Uterus (tissue), 4 donors: ENCODE data around the gene PDP2. TPM values are rescaled to one million over a fixed set of nuclear protein-coding genes. Genes with fewer than 3 reads are reported as not detected.

Experiments used
- DNase-seq, 2 donors: peaks; one replicate each; pipeline ENCODE4 v3.0.0-alpha.2; 2019 to 2020
- H3K27ac ChIP-seq, 2 donors: fragments of 200-600 bp; sonication (generic); 1 replicate in 1 of 2; 2 replicates in 1 of 2; pipeline ENCODE4 v1.5.1; 2016 to 2018
- H3K27me3 ChIP-seq, 2 donors: fragments of 200-600 bp; sonication (generic); one replicate each; pipeline ENCODE4 v1.5.1; 2018 to 2019; ENCODE audit warnings: control low read depth in 1 of 2
- H3K36me3 ChIP-seq, 2 donors: fragments of 200-600 bp; sonication (generic); one replicate each; pipeline ENCODE4 v1.5.1; 2019; ENCODE audit warnings: control low read depth in 1 of 2
- H3K4me1 ChIP-seq, 2 donors: fragments of 200-600 bp; sonication (generic); one replicate each; pipeline ENCODE4 v1.5.1; 2018 to 2019; ENCODE audit warnings: control low read depth in 1 of 2
- H3K4me3 ChIP-seq, 2 donors: fragments of 200-600 bp; sonication (generic); 1 replicate in 1 of 2; 2 replicates in 1 of 2; pipeline ENCODE4 v1.5.1; 2018 to 2019; ENCODE audit warnings: mild to moderate bottlenecking in 1 of 2
- H3K9me3 ChIP-seq, 2 donors: fragments of 200-600 bp; sonication (generic); one replicate each; pipeline ENCODE4 v1.5.1; 2019; ENCODE audit warnings: control low read depth in 1 of 2
- CTCF ChIP-seq, 4 experiments: fragments of 200-600 bp in 2 of 4; fragments of 450-650 bp in 2 of 4; sonication (generic) in 2 of 4; IDR thresholded peaks; one replicate each; pipeline ENCODE4 v1.5.1; 2016 to 2019; ENCODE audit warnings: antibody characterized with exemption in 4 of 4, mild to moderate bottlenecking in 2 of 4, moderate library complexity in 1 of 4
- POLR2A ChIP-seq, 2 donors: fragments of 450-650 bp; IDR thresholded peaks; one replicate each; pipeline ENCODE4 v1.6.1; 2016; ENCODE audit warnings: antibody characterized with exemption in 2 of 2, mild to moderate bottlenecking in 1 of 2, moderate library complexity in 1 of 2
- intact Hi-C: fragments of 100-400 bp; cut with DNase I; formaldehyde crosslinking; loops from one replicate; pipeline ENCODE4 v1.15.1; 2023; ENCODE audit warnings: low total_unique reads
- total RNA-seq, 4 donors: library from RNA; depleted of rRNA in 3 of 4; stranded (reverse); fragments of >200 nt in 3 of 4; gene quantifications; one replicate each; pipeline versions ENCODE4 v1.1.0 to v1.2.4, GENCODE V29; 2014 to 2023
- donor health status: DM: yes; HTN: yes; CAD: no.

Gene PDP2
- total RNA-seq, 4 donors from 2014 or later: 0.77 to 20.5 (median 6.3) TPM

DNA sequence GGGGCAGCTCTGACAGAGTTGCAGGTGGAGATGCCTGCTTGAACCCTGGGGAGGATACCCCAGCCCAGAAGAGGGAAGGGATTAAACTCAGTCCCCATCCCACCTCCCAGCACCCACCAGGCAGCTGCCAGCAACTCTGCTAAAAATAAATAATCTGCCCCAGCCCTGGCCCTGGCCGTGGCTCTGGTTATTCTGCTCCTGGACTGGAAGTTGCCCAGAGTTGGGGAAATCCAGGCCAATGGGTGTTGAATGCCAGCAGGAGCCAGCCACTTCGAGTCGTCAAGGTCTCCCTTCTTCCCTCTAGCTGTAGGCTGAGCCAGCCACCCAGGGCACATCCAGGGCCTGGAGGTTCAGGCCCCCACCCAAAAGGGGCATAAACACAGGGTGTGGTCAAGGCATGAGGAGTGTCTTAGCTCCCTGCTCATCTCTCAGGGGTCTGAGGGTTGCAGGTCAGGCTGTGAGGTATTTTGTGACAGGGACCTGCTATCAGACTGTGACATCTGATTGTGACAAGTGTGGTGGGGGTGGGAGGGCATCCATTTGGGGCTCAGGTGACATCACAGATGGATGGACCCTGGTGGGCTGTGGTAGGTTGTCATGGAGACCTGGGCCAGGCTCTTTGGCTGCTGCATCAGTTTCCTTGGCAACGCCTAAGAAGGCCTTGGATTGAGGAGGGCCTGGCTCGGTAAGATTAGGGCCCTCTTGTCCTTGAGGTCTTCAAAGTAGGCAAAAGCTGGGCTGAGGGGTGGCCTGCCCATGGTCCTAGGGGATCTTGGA is 46.0 kb downstream of the PDP2 start:
- Histone ChIP-seq H3K4me1 (peaks cover 0 to 4% of the 10 kb centered on the region in 2 donors), H3K36me3 (no peaks in the 10 kb centered on the region), H3K27me3 (no peaks in the 10 kb centered on the region), H3K9me3 (no peaks in the 10 kb centered on the region), H3K4me3 (no peak overlapping the region), H3K27ac (peak overlapping the region; percentile 79 to 82)
- TF ChIP-seq POLR2A (IDR thresholded peaks at IDR 0.05) (no peak), CTCF (IDR thresholded peaks at IDR 0.05) (no peak)
- intact Hi-C loops: no loop called here
- no peak for DNase-seq

- H3K4me1 ChIP-seq: peaks cover 0 to 4% of the 10 kb centered on the region in 2 donors
- H3K4me3 ChIP-seq: no peak overlapping the region
- no peak for DNase-seq
- TF ChIP-seq CTCF (IDR thresholded peaks at IDR 0.05): no peak
- no peaks in the 10 kb centered on the region for H3K27me3 ChIP-seq
- no peaks in the 10 kb centered on the region for H3K36me3 ChIP-seq
- intact Hi-C loops: no loop called here
- H3K9me3 ChIP-seq: no peaks in the 10 kb centered on the region
- H3K27ac ChIP-seq: peak overlapping the region in 1 of 2 donors; percentile 82
Measured at GRCh38 chr16:66926961-66927436, 46.7 kb downstream of the PDP2 start.

DNA sequence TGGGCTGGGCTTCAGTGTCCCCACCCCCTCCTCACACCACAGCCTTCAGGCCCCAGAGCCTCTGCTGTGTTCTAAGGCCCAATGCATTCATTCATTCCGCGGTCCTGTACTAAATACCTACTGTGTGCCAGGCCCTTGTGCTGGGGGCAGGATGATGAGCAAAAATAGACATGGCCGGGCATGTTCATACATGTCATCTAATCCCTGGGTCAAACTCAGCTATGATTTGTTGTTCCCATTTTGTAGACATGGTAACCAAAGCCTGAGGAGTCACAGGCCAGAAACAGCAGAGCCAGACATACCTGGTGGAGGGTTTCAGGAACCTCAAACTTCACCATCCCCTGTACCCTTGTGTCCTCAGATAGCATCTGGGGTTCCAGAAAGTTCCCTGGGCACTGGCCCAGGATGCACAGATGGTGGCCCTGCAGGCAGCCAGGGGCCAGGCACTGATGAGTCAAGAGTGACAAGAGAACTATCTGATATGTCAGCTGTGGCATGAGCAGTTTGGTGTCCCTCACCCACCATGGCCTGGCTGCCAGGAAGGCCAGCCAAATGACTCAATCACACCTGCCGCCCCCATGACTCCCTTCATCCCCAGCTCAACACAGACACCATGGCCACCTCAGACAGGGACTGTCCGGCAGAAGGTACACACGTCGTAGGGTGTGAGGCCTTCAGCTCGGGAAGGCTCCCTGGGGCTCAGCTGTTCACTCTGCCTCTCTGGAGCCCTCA is 47.8 kb downstream of the PDP2 start:
- no peaks in the 10 kb centered on the region for H3K36me3 ChIP-seq
- no peak overlapping the region for H3K27ac ChIP-seq
- no peaks in the 10 kb centered on the region for H3K27me3 ChIP-seq
- intact Hi-C loops: no loop called here
- no peaks in the 10 kb centered on the region for H3K9me3 ChIP-seq
- H3K4me3 ChIP-seq: no peak overlapping the region
- peaks cover 0 to 11% of the 10 kb centered on the region in 2 donors for H3K4me1 ChIP-seq
- DNase-seq: no peak
- TF ChIP-seq POLR2A (IDR thresholded peaks at IDR 0.05) (no peak), CTCF (IDR thresholded peaks at IDR 0.05) (no peak)

DNA sequence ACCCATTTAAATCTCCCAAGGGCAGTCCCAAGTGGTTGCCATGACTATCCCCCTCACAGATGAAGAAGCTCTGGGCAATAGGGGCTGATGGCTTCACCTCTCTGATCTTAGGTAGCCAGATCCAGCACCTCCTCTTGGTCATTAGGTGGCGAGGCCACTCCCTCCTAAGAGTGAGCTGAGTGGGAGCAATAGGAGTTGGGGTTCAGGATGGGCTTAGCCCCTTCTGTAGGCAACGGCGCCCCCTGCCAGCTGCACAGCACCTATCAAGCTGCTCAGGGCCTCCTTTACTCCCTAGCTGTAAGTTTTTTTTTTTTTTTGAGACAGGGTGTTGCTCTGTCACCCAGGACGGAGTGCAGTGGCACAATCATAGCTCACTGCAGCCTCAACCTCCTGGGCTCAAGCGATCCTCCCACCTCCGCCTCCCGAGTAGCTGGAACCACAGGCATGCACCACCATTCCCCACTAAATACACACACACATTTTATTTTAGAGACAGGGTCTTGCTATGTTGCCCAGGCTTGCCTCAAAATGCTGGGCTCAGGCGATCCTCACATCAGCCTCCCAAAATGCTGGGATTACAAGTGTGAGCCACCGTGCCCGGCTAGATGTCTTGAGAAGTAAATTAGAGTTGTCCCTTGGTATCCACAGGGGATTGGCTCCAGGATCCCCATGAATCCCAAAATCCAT is 48.5 kb downstream of the PDP2 start:
- Histone ChIP-seq H3K4me1 (peaks cover 0 to 16% of the 10 kb centered on the region in 2 donors), H3K4me3 (no peak overlapping the region), H3K36me3 (no peaks in the 10 kb centered on the region), H3K9me3 (no peaks in the 10 kb centered on the region), H3K27ac (no peak overlapping the region), H3K27me3 (no peaks in the 10 kb centered on the region)
- TF ChIP-seq POLR2A (IDR thresholded peaks at IDR 0.05): no peak
- TF ChIP-seq CTCF (IDR thresholded peaks at IDR 0.05): peak in 1 of 4 experiments; percentile 19
- DNase-seq: no peak
- intact Hi-C loops: no loop called here
